Measurements from ENCODE around the gene SHANK1. TPM values are rescaled to one million over a fixed set of nuclear protein-coding genes. Genes with fewer than 3 reads are reported as not detected.

SHANK1 gene
- total and polyA plus RNA-seq, 2 donors (not counting 3 experiments of a cell fraction or from before 2014, with no cell fraction given) = 0.66 to 1.9 TPM

GRCh38 chr19:50628551-50628950 is 91.1 kb downstream of the SHANK1 start:
- Histone ChIP-seq H3K4me3 (replicated peaks in 1 of 3; ENCODE audit: insufficient read depth in 1 of 3, low read depth in 1 of 3, low read length in 3 of 3) (no peak overlapping the region), H3K36me3 (ENCODE audit: control insufficient read depth in 2 of 2, extremely low read depth in 1 of 2, insufficient read depth in 2 of 2, low read length in 2 of 2) (no peaks in the 10 kb centered on the region), H3K27ac (ENCODE audit: insufficient read depth, low read depth, low read length) (no peak overlapping the region), H3K9me1 (replicated peaks; ENCODE audit: control insufficient read depth, extremely low read depth, insufficient read depth, low read length) (no peaks in the 10 kb centered on the region), H4K20me1 (replicated peaks; ENCODE audit: control insufficient read depth, extremely low read depth, insufficient read depth, low read length) (no peaks in the 10 kb centered on the region), H3K79me2 (ENCODE audit: control insufficient read depth, insufficient read depth, low read length) (no peaks in the 10 kb centered on the region), H3K9ac (replicated peaks; ENCODE audit: extremely low read depth, insufficient read depth, low read length) (no peak overlapping the region), H3K4me1 (ENCODE audit: control insufficient read depth, extremely low read depth, insufficient read depth, low read length) (no peaks in the 10 kb centered on the region), H3K4me2 (ENCODE audit: insufficient read depth, low read length) (no peak overlapping the region), H3K9me3 (replicated peaks; ENCODE audit: control insufficient read depth, insufficient read depth, low read length) (no peaks in the 10 kb centered on the region), H2AFZ (ENCODE audit: low read depth, low read length) (no peak overlapping the region), H3K27me3 (ENCODE audit: control insufficient read depth in 2 of 2, insufficient read depth in 2 of 2, low read length in 2 of 2) (no peaks in the 10 kb centered on the region)
- FAIRE-seq = no peak
- ChIA-PET POLR2A (no interaction called here), CTCF (no interaction called here)
- intact Hi-C loops (cut with micrococcal nuclease) = no loop called here
- BruUV-seq (replicated peaks) = no TSS peak
- DNase-seq (ENCODE audit: low read depth, low spot score) = no peak
- dilution Hi-C loops (cut with MboI; ENCODE audit: extremely low pct_ligation_motif_present, low sequenced_read_pairs) = no loop called here
- no peak for TF ChIP-seq POLR2AphosphoS5 (IDR thresholded peaks at IDR 0.05; ENCODE audit: insufficient read depth, low read depth, low read length)
- no peak for TF ChIP-seq MYC (IDR thresholded peaks at IDR 0.05; ENCODE audit: low read depth, low read length)

- H3K27me3 ChIP-seq (ENCODE audit: control insufficient read depth in 2 of 2, insufficient read depth in 2 of 2, low read length in 2 of 2) = no peaks in the 10 kb centered on the region
- DNase-seq (ENCODE audit: low read depth, low spot score) (no peak), FAIRE-seq (no peak)
- no peaks in the 10 kb centered on the region for H3K79me2 ChIP-seq (ENCODE audit: control insufficient read depth, insufficient read depth, low read length)
- H3K9ac ChIP-seq (replicated peaks; ENCODE audit: extremely low read depth, insufficient read depth, low read length) = no peak overlapping the region
- ChIA-PET POLR2A (no interaction called here), CTCF (no interaction called here)
- no peaks in the 10 kb centered on the region for H3K4me1 ChIP-seq (ENCODE audit: control insufficient read depth, extremely low read depth, insufficient read depth, low read length)
- no peak overlapping the region for H3K4me2 ChIP-seq (ENCODE audit: insufficient read depth, low read length)
- no peak overlapping the region for H3K27ac ChIP-seq (ENCODE audit: insufficient read depth, low read depth, low read length)
- H3K36me3 ChIP-seq (ENCODE audit: control insufficient read depth in 2 of 2, extremely low read depth in 1 of 2, insufficient read depth in 2 of 2, low read length in 2 of 2) = no peaks in the 10 kb centered on the region
- BruUV-seq (replicated peaks) = no TSS peak
- no peaks in the 10 kb centered on the region for H3K9me3 ChIP-seq (replicated peaks; ENCODE audit: control insufficient read depth, insufficient read depth, low read length)
- intact Hi-C loops (cut with micrococcal nuclease) = no loop called here
- TF ChIP-seq JUN (IDR thresholded peaks at IDR 0.05; ENCODE audit: borderline replicate concordance, insufficient read depth, insufficient read length, low read depth) (no peak), MYC (IDR thresholded peaks at IDR 0.05; ENCODE audit: low read depth, low read length) (no peak), POLR2AphosphoS5 (IDR thresholded peaks at IDR 0.05; ENCODE audit: insufficient read depth, low read depth, low read length) (no peak), GATA2 (IDR thresholded peaks at IDR 0.05; ENCODE audit: insufficient read depth, insufficient read length, low read depth, low read length) (no peak)
- H4K20me1 ChIP-seq (replicated peaks; ENCODE audit: control insufficient read depth, extremely low read depth, insufficient read depth, low read length) = no peaks in the 10 kb centered on the region
- H2AFZ ChIP-seq (ENCODE audit: low read depth, low read length) = no peak overlapping the region
- no peak overlapping the region for H3K4me3 ChIP-seq (replicated peaks in 1 of 3; ENCODE audit: insufficient read depth in 1 of 3, low read depth in 1 of 3, low read length in 3 of 3)
- H3K9me1 ChIP-seq (replicated peaks; ENCODE audit: control insufficient read depth, extremely low read depth, insufficient read depth, low read length) = no peaks in the 10 kb centered on the region
- dilution Hi-C loops (cut with MboI; ENCODE audit: extremely low pct_ligation_motif_present, low sequenced_read_pairs) = no loop called here
These were observed 91.5 kb downstream of the SHANK1 start for GRCh38 chr19:50628146-50628545.

Measured in endothelial cell of umbilical vein (primary cell).